Transverse colon (tissue), 4 donors: ENCODE data around the gene DOCK9. TPM values are rescaled to one million over a fixed set of nuclear protein-coding genes. Genes with fewer than 3 reads are reported as not detected.

Source experiments
- DNase-seq: peaks from one replicate; pipeline ENCODE4 v3.0.0-alpha.2; 2019
- H3K27ac ChIP-seq, 4 donors: fragments of 200-600 bp; sonication (generic); 2 replicates each; pipeline ENCODE4 v1.5.1; 2016 to 2018; ENCODE audit warnings: inconsistent platforms in 4 of 4
- H3K27me3 ChIP-seq: fragments of 200-600 bp; sonication (generic); 2 replicates; pipeline ENCODE4 v1.5.1; 2017; ENCODE audit warnings: inconsistent platforms
- H3K36me3 ChIP-seq, 4 donors: fragments of 200-600 bp; sonication (generic); 2 replicates each; pipeline ENCODE4 v1.5.1; 2017 to 2019; ENCODE audit warnings: inconsistent platforms in 4 of 4
- H3K4me1 ChIP-seq, 4 donors: fragments of 200-600 bp; sonication (generic); 2 replicates each; pipeline ENCODE4 v1.5.1; 2017 to 2020; ENCODE audit warnings: inconsistent platforms in 4 of 4
- H3K4me3 ChIP-seq, 4 donors: fragments of 200-600 bp; sonication (generic); 1 replicate in 1 of 4; 2 replicates in 3 of 4; pipeline versions ENCODE4 v1.5.1 to v1.6.1; 2017 to 2019; ENCODE audit warnings: inconsistent platforms in 4 of 4
- H3K9me3 ChIP-seq, 2 donors: fragments of 200-600 bp; sonication (generic); 2 replicates each; pipeline ENCODE4 v1.5.1; 2017 to 2019; ENCODE audit warnings: inconsistent platforms in 2 of 2
- EP300 ChIP-seq: sonication (generic); formaldehyde crosslinking; IDR thresholded peaks from one replicate; pipeline ENCODE4 v1.6.1; 2017; ENCODE audit warnings: antibody characterized with exemption, low read depth
- POLR2A ChIP-seq: fragments of 450-650 bp; IDR thresholded peaks from one replicate; pipeline ENCODE4 v1.6.1; 2016; ENCODE audit warnings: antibody characterized with exemption, mild to moderate bottlenecking, moderate library complexity
- POLR2AphosphoS5 ChIP-seq, 3 donors: sonication (generic); formaldehyde crosslinking; IDR thresholded peaks; one replicate each; pipeline ENCODE4 v1.6.1; 2016; ENCODE audit warnings: antibody characterized with exemption in 3 of 3
- WGBS, 2 donors: methylation state at CpG; one replicate each; pipeline ENCODE4 v1.1.5; 2018; ENCODE audit warnings: low coverage in 1 of 2; 5-methylcytosine and 5-hydroxymethylcytosine counted together
- in situ Hi-C, 4 donors: fragments of 200-750 bp; cut with MboI; loops; one replicate each; pipeline versions ENCODE4 v1.15.0 to v1.15.1; 2017; ENCODE audit warnings: low sequenced_read_pairs in 3 of 4, low pct_ligation_motif_present in 1 of 4, low pct_unique_long_range_greater_than_20kb in 1 of 4
- intact Hi-C: fragments of 100-400 bp; cut with DNase I; formaldehyde crosslinking; loops from one replicate; pipeline ENCODE4 v1.15.1; 2023; ENCODE audit warnings: low total_unique reads
- total RNA-seq, 4 donors: library from RNA; depleted of rRNA; stranded (reverse); fragments of >200 nt; gene quantifications; one replicate each; pipeline ENCODE4 v1.1.0, GENCODE V29; 2016
- TF ChIP-seq, protein P1 (sequence below), 5 experiments: fragments of 200-600 bp in 3 of 5; fragments of 450-650 bp in 2 of 5; sonication (generic) in 3 of 5; IDR thresholded peaks; 1 replicate in 2 of 5; 2 replicates in 3 of 5; pipeline ENCODE4 v1.5.1; 2016 to 2017; ENCODE audit warnings: antibody characterized with exemption in 5 of 5, inconsistent platforms in 3 of 5, mild to moderate bottlenecking in 2 of 5, moderate library complexity in 1 of 5

Gene DOCK9
- total RNA-seq, 4 donors from 2014 or later, result 44.5 to 120 (median 71.4) TPM

DNA sequence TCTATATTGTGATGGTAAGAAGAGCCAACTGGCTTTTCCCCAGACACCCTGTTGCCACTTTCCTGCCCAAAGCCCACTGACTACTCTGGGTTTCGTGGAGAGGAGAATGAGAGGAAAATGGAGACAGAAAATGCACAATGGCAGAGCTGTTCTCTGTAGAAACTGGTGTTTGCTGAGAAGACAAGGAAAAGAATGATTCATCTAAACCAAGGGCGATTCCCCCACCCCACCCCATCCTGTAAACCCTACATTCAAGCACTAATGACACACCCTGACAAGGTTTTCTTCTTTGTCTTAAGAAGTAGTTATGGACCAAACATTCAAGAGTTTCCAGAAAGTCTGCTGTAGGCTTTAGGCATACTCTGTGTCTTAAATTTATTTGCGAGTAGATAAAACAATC lies 68.8 kb downstream of the DOCK9 start:
- no peaks in the 10 kb centered on the region for H3K4me1 ChIP-seq
- 65 to 89% methylated on average over 3 of the region's 3 CpGs for WGBS, 2 donors
- H3K9me3 ChIP-seq, result no peaks in the 10 kb centered on the region
- H3K36me3 ChIP-seq, result no peaks in the 10 kb centered on the region
- intact Hi-C loops (no loop called here), in situ Hi-C loops (no loop called here)
- DNase-seq, result no peak
- TF ChIP-seq POLR2AphosphoS5 (IDR thresholded peaks at IDR 0.05) (no peak), EP300 (no peak), POLR2A (no peak)
- TF ChIP-seq, protein P1, sequence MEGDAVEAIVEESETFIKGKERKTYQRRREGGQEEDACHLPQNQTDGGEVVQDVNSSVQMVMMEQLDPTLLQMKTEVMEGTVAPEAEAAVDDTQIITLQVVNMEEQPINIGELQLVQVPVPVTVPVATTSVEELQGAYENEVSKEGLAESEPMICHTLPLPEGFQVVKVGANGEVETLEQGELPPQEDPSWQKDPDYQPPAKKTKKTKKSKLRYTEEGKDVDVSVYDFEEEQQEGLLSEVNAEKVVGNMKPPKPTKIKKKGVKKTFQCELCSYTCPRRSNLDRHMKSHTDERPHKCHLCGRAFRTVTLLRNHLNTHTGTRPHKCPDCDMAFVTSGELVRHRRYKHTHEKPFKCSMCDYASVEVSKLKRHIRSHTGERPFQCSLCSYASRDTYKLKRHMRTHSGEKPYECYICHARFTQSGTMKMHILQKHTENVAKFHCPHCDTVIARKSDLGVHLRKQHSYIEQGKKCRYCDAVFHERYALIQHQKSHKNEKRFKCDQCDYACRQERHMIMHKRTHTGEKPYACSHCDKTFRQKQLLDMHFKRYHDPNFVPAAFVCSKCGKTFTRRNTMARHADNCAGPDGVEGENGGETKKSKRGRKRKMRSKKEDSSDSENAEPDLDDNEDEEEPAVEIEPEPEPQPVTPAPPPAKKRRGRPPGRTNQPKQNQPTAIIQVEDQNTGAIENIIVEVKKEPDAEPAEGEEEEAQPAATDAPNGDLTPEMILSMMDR (IDR thresholded peaks at IDR 0.05), result no peak
- no peak overlapping the region for H3K4me3 ChIP-seq
- H3K27ac ChIP-seq, result no peak overlapping the region
- H3K27me3 ChIP-seq, result no peaks in the 10 kb centered on the region

DNA sequence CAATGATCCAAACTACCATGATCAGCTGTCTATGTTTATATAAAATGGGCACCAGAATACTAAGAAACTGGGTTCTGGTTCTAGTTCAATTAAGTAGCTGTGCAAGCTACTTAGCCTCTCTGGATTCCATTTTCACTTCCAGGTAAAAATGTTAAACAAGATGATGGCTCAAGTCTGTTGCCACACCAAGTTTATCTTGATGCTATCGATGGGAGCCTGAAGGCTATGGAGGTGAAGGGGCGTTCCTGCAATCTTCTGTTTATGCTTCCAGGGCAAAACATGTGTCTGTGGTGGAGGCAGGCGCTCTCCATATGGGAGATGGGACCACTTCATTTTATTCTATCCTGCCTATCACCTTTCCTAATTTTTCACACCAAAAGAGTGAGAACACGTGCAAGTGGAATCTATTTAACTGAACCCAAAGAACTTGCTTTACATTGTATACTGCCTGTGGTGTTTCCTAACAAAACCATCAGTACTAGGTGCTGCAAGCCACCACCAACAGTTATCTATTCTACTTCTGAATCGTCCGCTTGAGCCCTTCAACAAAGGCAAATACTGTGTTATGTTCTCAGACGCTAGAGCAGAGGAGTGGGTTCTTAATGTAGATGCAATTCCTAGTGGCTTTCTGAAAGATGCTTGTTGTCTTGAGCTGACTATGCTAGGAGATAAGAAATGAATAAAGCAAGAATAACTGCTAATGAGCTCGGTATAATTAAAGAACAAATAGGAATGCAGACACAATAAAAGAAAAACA lies 70.9 kb downstream of the DOCK9 start:
- no peak overlapping the region for H3K27ac ChIP-seq
- WGBS, 2 donors, result 93 to 94% methylated on average over 7 to 8 of the region's 8 CpGs
- no peaks in the 10 kb centered on the region for H3K27me3 ChIP-seq
- H3K36me3 ChIP-seq, result no peaks in the 10 kb centered on the region
- intact Hi-C loops (no loop called here), in situ Hi-C loops (no loop called here)
- no peaks in the 10 kb centered on the region for H3K9me3 ChIP-seq
- no peak for TF ChIP-seq EP300
- no peak for TF ChIP-seq POLR2A
- TF ChIP-seq, protein P1 (IDR thresholded peaks at IDR 0.05), result no peak
- no peak for TF ChIP-seq POLR2AphosphoS5 (IDR thresholded peaks at IDR 0.05)
- H3K4me1 ChIP-seq, result no peaks in the 10 kb centered on the region
- no peak for DNase-seq
- H3K4me3 ChIP-seq, result no peak overlapping the region

DNA sequence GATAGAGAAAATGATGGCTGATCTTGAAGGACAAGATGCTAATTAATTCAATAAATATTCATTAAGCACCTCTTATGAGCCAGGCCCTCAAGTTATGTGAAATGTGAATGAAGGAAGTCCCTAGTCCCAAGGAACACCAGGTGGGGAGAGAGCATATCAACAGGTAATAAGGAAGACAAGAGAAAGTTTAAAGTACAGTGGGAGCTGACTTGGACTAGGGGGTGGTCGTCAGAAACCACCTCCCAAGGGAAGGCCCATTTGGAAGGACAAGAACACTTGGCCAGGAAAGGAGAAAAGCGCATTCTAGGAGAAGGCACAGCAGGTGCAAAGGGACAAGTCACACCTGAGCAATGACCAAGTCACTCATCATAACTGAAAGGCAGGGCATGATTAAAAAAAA lies 72.7 kb downstream of the DOCK9 start:
- TF ChIP-seq POLR2AphosphoS5 (IDR thresholded peaks at IDR 0.05) (no peak), POLR2A (no peak), EP300 (no peak)
- TF ChIP-seq, protein P1 (IDR thresholded peaks at IDR 0.05), result no peak
- in situ Hi-C loops, result no loop called here
- DNase-seq, result no peak
- Histone ChIP-seq H3K9me3 (no peaks in the 10 kb centered on the region), H3K27me3 (no peaks in the 10 kb centered on the region), H3K4me3 (no peak overlapping the region), H3K36me3 (peaks cover 0 to 14% (median 0%) of the 10 kb centered on the region in 4 donors), H3K4me1 (no peaks in the 10 kb centered on the region), H3K27ac (no peak overlapping the region)
- 64 to 68% methylated on average over 2 of the region's 2 CpGs for WGBS, 2 donors
- intact Hi-C loops, result no loop called here

DNA sequence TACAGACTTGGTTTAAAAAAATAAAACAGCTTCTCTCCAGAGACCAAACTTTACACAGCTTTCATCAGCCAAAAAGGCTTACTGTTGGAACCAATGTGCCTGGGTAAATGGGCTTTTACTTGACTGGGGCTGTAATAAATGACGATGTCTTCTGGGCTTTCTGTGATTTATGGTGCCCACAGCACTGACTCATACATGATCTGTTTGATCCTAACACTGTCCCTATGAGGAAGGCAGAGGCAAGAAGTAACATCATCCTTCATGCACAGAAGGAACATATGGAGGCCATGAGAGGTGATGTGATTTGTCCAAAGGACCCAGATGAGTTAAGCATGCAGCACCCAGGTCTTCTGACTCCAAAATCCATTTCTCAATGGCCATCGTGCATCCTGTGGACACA lies 77.4 kb downstream of the DOCK9 start:
- no peaks in the 10 kb centered on the region for H3K4me1 ChIP-seq
- no peak overlapping the region for H3K27ac ChIP-seq
- DNase-seq, result no peak
- H3K4me3 ChIP-seq, result no peak overlapping the region
- no peaks in the 10 kb centered on the region for H3K27me3 ChIP-seq
- in situ Hi-C loops, result no loop called here
- WGBS, 2 donors, result 85% methylated on average over 2 of the region's 2 CpGs; no CpG with 5 or more reads in 1 of the 2 donors
- intact Hi-C loops, result no loop called here
- H3K9me3 ChIP-seq, result no peaks in the 10 kb centered on the region
- peaks cover 0 to 14% (median 3%) of the 10 kb centered on the region in 4 donors for H3K36me3 ChIP-seq
- TF ChIP-seq, protein P1 (IDR thresholded peaks at IDR 0.05), result no peak
- no peak for TF ChIP-seq POLR2A
